GM10248 (cell line): ENCODE results near the gene JUN.
A peak's percentile ranks its signal among the peaks of the same experiment; 100 is the strongest.

Experiments used
- CTCF ChIA-PET: fragments of 300-600 bp; sonication (Branson Sonifier 250); formaldehyde crosslinking; extraction: SDS; loops from one replicate; lab custom pipeline; 2021; ENCODE audit warnings: antibody characterized with exemption; lab: Yijun Ruan, JAX
- POLR2A ChIA-PET: fragments of 350-650 bp; sonication (Branson Sonifier 250); formaldehyde crosslinking; extraction: SDS; loops from one replicate; lab custom pipeline; 2020; ENCODE audit warnings: antibody characterized with exemption; lab: Yijun Ruan, JAX
- DNase-seq: peaks from one replicate; pipeline ENCODE4 v3.0.0; 2012; ENCODE audit errors: extremely low spot score
- CTCF ChIP-seq: IDR thresholded peaks from 2 replicates; pipeline ENCODE4 v1.5.1; 2012; ENCODE audit warnings: mild to moderate bottlenecking, low read depth; ENCODE audit errors: extremely low read depth, missing control alignments, control extremely low read depth

The JUN gene

GRCh38 chr1:58783993-58784757 lies at the start of gene JUN:
JUN (minus strand) TSS chr1:58784047; CDS start chr1:58783070, 977 bp downstream.
- ChIA-PET CTCF (interaction anchor here (0.7 to 1.5 kb wide), 7 partner anchors 11 to 915 kb away, joined by 3 read pairs; no protein-coding TSS in a partner anchor), POLR2A (interaction anchor here (0.5 to 1.9 kb wide), 23 partner anchors 11 to 1163 kb away, joined by 3 to 12 read pairs (median 4); partner anchors contain the start of gene FGGY)
- TF ChIP-seq CTCF: no peak
- peak; percentile 98 for DNase-seq

GRCh38 chr1:58833166-58833565 lies 49.3 kb upstream of the JUN start:
- ChIA-PET POLR2A (no interaction called here), CTCF (no interaction called here)
- DNase-seq: no peak
- no peak for TF ChIP-seq CTCF

GRCh38 chr1:58830291-58830690 lies 46.4 kb upstream of the JUN start:
- no peak for DNase-seq
- CTCF ChIA-PET: no interaction called here
- TF ChIP-seq CTCF: no peak
- POLR2A ChIA-PET: no interaction called here

GRCh38 chr1:58829866-58830265 lies 46.0 kb upstream of the JUN start:
- DNase-seq: no peak
- no peak for TF ChIP-seq CTCF
- CTCF ChIA-PET: interaction anchor here (1.3 kb wide), 1 partner anchor 10 kb away, joined by 3 read pairs; no protein-coding TSS in a partner anchor

GRCh38 chr1:58827298-58827697 lies 43.5 kb upstream of the JUN start:
- no peak for TF ChIP-seq CTCF
- ChIA-PET CTCF (interaction anchor here (2.0 kb wide), 1 partner anchor 14 kb away, joined by 5 read pairs; no protein-coding TSS in a partner anchor), POLR2A (no interaction called here)
- DNase-seq: no peak

More at GRCh38 chr1:58829866-58830265, 46.0 kb upstream of the JUN start:
- POLR2A ChIA-PET: no interaction called here

GRCh38 chr1:58824753-58825389 lies 41.0 kb upstream of the JUN start:
- POLR2A ChIA-PET: interaction anchor here (0.7 kb wide), 1 partner anchor 47 kb away, joined by 5 read pairs; no protein-coding TSS in a partner anchor
- TF ChIP-seq CTCF: no peak
- CTCF ChIA-PET: no interaction called here
- no peak for DNase-seq
